Neural progenitor cell (in vitro differentiated cells): Measurements from ENCODE around the gene CCSER1.

ENCODE experiments used
- CTCF ChIP-seq: fragments of 200-600 bp; sonication (generic); IDR thresholded peaks from 2 replicates; pipeline ENCODE4 v1.5.1; 2017; ENCODE audit warnings: antibody characterized with exemption, mild to moderate bottlenecking
- EZH2 ChIP-seq: fragments of 200-600 bp; sonication (generic); IDR thresholded peaks from 2 replicates; pipeline ENCODE4 v1.6.1; 2017; ENCODE audit warnings: antibody characterized with exemption, mild to moderate bottlenecking, moderate library complexity
- EZH2phosphoT487 ChIP-seq: fragments of 200-600 bp; sonication (generic); IDR thresholded peaks from 2 replicates; pipeline ENCODE4 v1.6.1; 2017; ENCODE audit warnings: antibody characterized with exemption

DNA sequence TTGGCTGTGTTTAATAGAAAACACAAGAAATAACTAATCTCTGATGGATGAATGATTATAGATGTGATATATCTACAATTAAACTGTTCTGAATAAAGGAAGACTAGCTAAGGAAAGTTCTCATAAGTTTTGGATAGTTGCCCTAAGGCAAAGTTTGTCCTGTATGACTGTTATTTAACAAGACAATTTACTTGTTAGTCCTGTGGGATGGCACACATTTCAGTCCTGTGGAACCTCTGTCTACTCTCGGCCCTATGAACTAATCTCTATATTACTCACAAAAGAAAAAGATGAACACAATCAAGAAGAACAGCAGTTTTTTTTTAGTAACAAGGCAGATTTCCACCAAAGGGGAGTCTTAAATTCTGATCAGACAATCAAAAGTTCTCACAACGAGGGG, 314.6 kb downstream of the CCSER1 start:
- TF ChIP-seq EZH2phosphoT487 (no peak), CTCF (no peak), EZH2 (no peak)
